Erythroblast (primary cell): ENCODE results near the gene ITPRID1.

ENCODE experiments used
- GATA1 ChIP-seq: IDR thresholded peaks from 2 replicates; pipeline ENCODE4 v1.6.1; 2011; ENCODE audit warnings: low read depth, mild to moderate bottlenecking, control low read depth, low read length, moderate library complexity
- POLR2A ChIP-seq: IDR thresholded peaks from 2 replicates; pipeline ENCODE4 v1.6.1; 2011; ENCODE audit warnings: mild to moderate bottlenecking, low read length

DNA sequence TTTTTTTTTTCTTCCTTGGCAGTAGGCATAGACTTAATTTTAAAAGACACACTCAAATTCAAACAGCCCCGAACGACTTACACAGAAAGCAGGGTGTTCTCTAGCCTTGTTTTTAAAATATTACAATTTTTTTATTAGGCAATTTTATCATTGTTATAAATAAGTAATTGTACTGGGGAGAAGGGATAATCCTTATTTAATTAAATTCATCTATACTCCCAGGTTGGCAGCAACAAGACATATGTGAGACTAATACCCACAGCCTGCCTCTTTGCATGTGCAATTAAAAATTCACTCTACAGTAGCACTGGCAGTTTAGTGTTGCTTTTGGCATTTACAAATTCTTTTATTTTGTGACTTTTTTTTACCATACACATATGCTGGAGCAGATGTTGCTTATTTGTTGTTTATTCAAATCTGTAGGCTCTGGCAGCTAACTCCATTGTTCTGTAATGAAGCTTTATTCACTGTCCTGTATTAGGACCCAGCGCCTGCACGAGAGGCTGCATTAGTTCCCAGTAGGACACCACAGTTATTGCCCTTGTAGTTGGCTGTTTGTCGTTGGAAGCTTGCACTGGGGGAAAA, 88.2 kb downstream of the ITPRID1 start:
- TF ChIP-seq POLR2A (no peak), GATA1 (no peak)
